Smooth muscle cell (in vitro differentiated cells): ENCODE data around the gene PFKFB3. TPM values are rescaled to one million over a fixed set of nuclear protein-coding genes. Genes with fewer than 3 reads are reported as not detected.

Source experiments
- DNase-seq: peaks from one replicate; lab custom pipeline; 2025; ENCODE audit not compliant: unreplicated experiment; lab: John Stamatoyannopoulos, UW
- H2AFZ ChIP-seq: fragments of 200-600 bp; sonication (generic); 2 replicates; pipeline ENCODE4 v1.6.0; 2016; ENCODE audit warnings: antibody characterized with exemption, low read depth, mild to moderate bottlenecking
- H3F3A ChIP-seq: fragments of 200-600 bp; sonication (generic); 2 replicates; pipeline ENCODE4 v1.6.0; 2017; ENCODE audit warnings: antibody characterized with exemption, low read depth
- H3K27ac ChIP-seq: fragments of 200-600 bp; sonication (generic); 2 replicates; pipeline ENCODE4 v1.5.1; 2016; ENCODE audit warnings: low read depth, mild to moderate bottlenecking
- H3K27me3 ChIP-seq: fragments of 200-600 bp; sonication (generic); 2 replicates; pipeline ENCODE4 v1.6.1; 2016; ENCODE audit warnings: low read depth, mild to moderate bottlenecking
- H3K36me3 ChIP-seq: fragments of 200-600 bp; sonication (generic); 2 replicates; pipeline ENCODE4 v1.5.1; 2016; ENCODE audit warnings: low read depth
- H3K4me1 ChIP-seq: fragments of 200-600 bp; sonication (generic); 2 replicates; pipeline ENCODE4 v1.5.1; 2016; ENCODE audit warnings: low read depth
- H3K4me2 ChIP-seq: fragments of 200-600 bp; sonication (generic); 2 replicates; pipeline ENCODE4 v1.6.0; 2016; ENCODE audit warnings: mild to moderate bottlenecking
- H3K4me3 ChIP-seq: fragments of 200-600 bp; sonication (generic); 2 replicates; pipeline ENCODE4 v1.5.1; 2016; ENCODE audit warnings: mild to moderate bottlenecking
- H3K79me2 ChIP-seq: fragments of 200-600 bp; sonication (generic); 2 replicates; pipeline ENCODE4 v1.6.0; 2016; ENCODE audit warnings: low read depth, mild to moderate bottlenecking
- H3K9ac ChIP-seq: fragments of 200-600 bp; sonication (generic); 2 replicates; pipeline ENCODE4 v1.6.0; 2016; ENCODE audit warnings: low read depth
- H3K9me3 ChIP-seq: fragments of 200-600 bp; sonication (generic); replicated peaks from 2 replicates; pipeline ENCODE4 v1.5.1; 2016; ENCODE audit warnings: low read depth
- H4K20me1 ChIP-seq: fragments of 200-600 bp; sonication (generic); 2 replicates; pipeline ENCODE4 v1.6.0; 2016; ENCODE audit warnings: low read depth
- CTCF ChIP-seq: fragments of 200-600 bp; sonication (generic); IDR thresholded peaks from 2 replicates; pipeline ENCODE4 v1.5.1; 2017; ENCODE audit warnings: borderline replicate concordance, mild to moderate bottlenecking, antibody characterized with exemption; ENCODE audit not compliant: insufficient read depth, poor library complexity, severe bottlenecking
- WGBS: methylation state at CpG from one replicate; pipeline ENCODE4 v1.1.7; 2016; ENCODE audit warnings: low lambda C conversion rate; 5-methylcytosine and 5-hydroxymethylcytosine counted together
- polyA plus RNA-seq: library from polyadenylated mRNA; unstranded; fragments of >200 nt; fragmentation: Nextera tagmentation; extraction: Ambion mirVana; gene quantifications from 2 replicates; pipeline ENCODE4 v1.2.1, GENCODE V29; 2016
- total RNA-seq: library from RNA; depleted of rRNA; stranded (reverse); fragments of >200 nt; gene quantifications from 2 replicates; pipeline ENCODE4 v1.2.3, GENCODE V29; 2014

Gene PFKFB3
- total and polyA plus RNA-seq, 2 experiments from 2014 or later = 61.3 to 68.3 TPM

GRCh38 chr10:6222755-6223154, 20.0 kb downstream of the PFKFB3 start:
- Histone ChIP-seq H3K4me3 (no peak overlapping the region), H2AFZ (no peak overlapping the region), H3K4me2 (no peak overlapping the region), H3K27ac (peak overlapping the region; percentile 44), H3K27me3 (no peaks in the 10 kb centered on the region), H3F3A (peaks cover 45% of the 10 kb centered on the region), H3K79me2 (no peaks in the 10 kb centered on the region), H3K4me1 (peaks cover 14% of the 10 kb centered on the region), H3K36me3 (peaks cover 9% of the 10 kb centered on the region), H3K9me3 (no peaks in the 10 kb centered on the region), H3K9ac (no peak overlapping the region), H4K20me1 (peaks cover 100% of the 10 kb centered on the region)
- 92% methylated on average over 19 of the region's 19 CpGs for WGBS
- TF ChIP-seq CTCF = no peak
- DNase-seq = no peak

GRCh38 chr10:6223981-6224380, 21.2 kb downstream of the PFKFB3 start:
- H3K4me1 ChIP-seq = peaks cover 8% of the 10 kb centered on the region
- no peak for TF ChIP-seq CTCF
- peaks cover 100% of the 10 kb centered on the region for H4K20me1 ChIP-seq
- no peaks in the 10 kb centered on the region for H3K9me3 ChIP-seq
- peaks cover 34% of the 10 kb centered on the region for H3F3A ChIP-seq
- H3K9ac ChIP-seq = no peak overlapping the region
- peaks cover 4% of the 10 kb centered on the region for H3K79me2 ChIP-seq
- no peak overlapping the region for H2AFZ ChIP-seq
- H3K36me3 ChIP-seq = peaks cover 9% of the 10 kb centered on the region
- H3K4me3 ChIP-seq = no peak overlapping the region
- WGBS = 91% methylated on average over 14 of the region's 14 CpGs
- no peak for DNase-seq
- no peak overlapping the region for H3K27ac ChIP-seq
- H3K4me2 ChIP-seq = no peak overlapping the region
- H3K27me3 ChIP-seq = no peaks in the 10 kb centered on the region

- Histone ChIP-seq H3K36me3 (peaks cover 9% of the 10 kb centered on the region), H3K79me2 (peaks cover 4% of the 10 kb centered on the region), H3K27me3 (no peaks in the 10 kb centered on the region), H3K4me3 (no peak overlapping the region), H3K27ac (no peak overlapping the region), H2AFZ (no peak overlapping the region), H4K20me1 (peaks cover 100% of the 10 kb centered on the region), H3F3A (peaks cover 30% of the 10 kb centered on the region), H3K4me1 (peaks cover 3% of the 10 kb centered on the region), H3K9ac (no peak overlapping the region), H3K9me3 (no peaks in the 10 kb centered on the region), H3K4me2 (no peak overlapping the region)
- 98% methylated on average over 13 of the region's 13 CpGs for WGBS
- TF ChIP-seq CTCF = no peak
- no peak for DNase-seq
These were observed 22.0 kb downstream of the PFKFB3 start for GRCh38 chr10:6224781-6225180.

- H4K20me1 ChIP-seq = peaks cover 100% of the 10 kb centered on the region
- H3K9ac ChIP-seq = no peak overlapping the region
- no peak overlapping the region for H3K4me3 ChIP-seq
- H3K4me2 ChIP-seq = no peak overlapping the region
- no peak for TF ChIP-seq CTCF
- WGBS = 89% methylated on average over 15 of the region's 15 CpGs
- H3K4me1 ChIP-seq = no peaks in the 10 kb centered on the region
- peaks cover 25% of the 10 kb centered on the region for H3F3A ChIP-seq
- DNase-seq = no peak
- H3K27me3 ChIP-seq = no peaks in the 10 kb centered on the region
- no peaks in the 10 kb centered on the region for H3K9me3 ChIP-seq
- H2AFZ ChIP-seq = no peak overlapping the region
- peaks cover 9% of the 10 kb centered on the region for H3K36me3 ChIP-seq
- H3K79me2 ChIP-seq = peaks cover 4% of the 10 kb centered on the region
- no peak overlapping the region for H3K27ac ChIP-seq
These were observed 22.6 kb downstream of the PFKFB3 start for GRCh38 chr10:6225263-6225814.
